Superior temporal gyrus (tissue), 1 donor: ENCODE results near the gene TRAM1L1.

Experiments
- DNase-seq: peaks from one replicate; pipeline ENCODE4 v3.0.0-alpha.2; 2016; ENCODE audit errors: extremely low spot score

TRAM1L1 gene

GRCh38 chr4:117084866-117085701 is at the start of gene TRAM1L1:
TSS of gene TRAM1L1 (minus strand) at chr4:117085576. CDS start at chr4:117085393, 183 bp downstream.
- DNase-seq, result peak; percentile 76

GRCh38 chr4:117134386-117134785 is 49.0 kb upstream of the TRAM1L1 start:
- DNase-seq, result peak; percentile 86

GRCh38 chr4:117096886-117097285 is 11.5 kb upstream of the TRAM1L1 start:
- DNase-seq, result no peak

GRCh38 chr4:117096462-117096861 is 11.1 kb upstream of the TRAM1L1 start:
- DNase-seq, result no peak

- no peak for DNase-seq
These were observed 8.2 kb upstream of the TRAM1L1 start for GRCh38 chr4:117093571-117093970.

GRCh38 chr4:117077760-117078159 is 7.6 kb downstream of the TRAM1L1 start:
- DNase-seq, result no peak

- no peak for DNase-seq
These were observed 17.3 kb downstream of the TRAM1L1 start for GRCh38 chr4:117068120-117068519.

- DNase-seq, result no peak
These were observed 21.2 kb downstream of the TRAM1L1 start for GRCh38 chr4:117063961-117064696.

GRCh38 chr4:117042962-117043361 is 42.4 kb downstream of the TRAM1L1 start:
- DNase-seq, result no peak
